Neural crest cell (in vitro differentiated cells): ENCODE measurements around the gene TLE2. TPM values are rescaled to one million over a fixed set of nuclear protein-coding genes. Genes with fewer than 3 reads are reported as not detected.
"Not testable (repeated sequence)": the region's sequence is repeated elsewhere in the genome, so short reads cannot be mapped to it uniquely, and the experiment has no call there.

ENCODE experiments used
- DNase-seq: peaks from one replicate; pipeline ENCODE4 v3.0.0; 2021; ENCODE audit warnings: low read depth, mixed read lengths, low spot score
- H3K27ac Mint-ChIP-seq: one replicate; pipeline ENCODE4 v1.8.0; 2021; ENCODE audit warnings: mild to moderate bottlenecking, mixed read lengths; ENCODE audit not compliant: unreplicated experiment
- H3K27me3 Mint-ChIP-seq: 2 replicates; pipeline ENCODE4 v1.8.0; 2021; ENCODE audit warnings: low read depth, mild to moderate bottlenecking, mixed read lengths
- H3K36me3 Mint-ChIP-seq: 2 replicates; pipeline ENCODE4 v1.8.0; 2021; ENCODE audit warnings: low read depth, mild to moderate bottlenecking, mixed read lengths
- H3K4me1 Mint-ChIP-seq: 2 replicates; pipeline ENCODE4 v1.8.0; 2021; ENCODE audit warnings: mixed read lengths
- H3K4me3 Mint-ChIP-seq: one replicate; pipeline ENCODE4 v1.8.0; 2021; ENCODE audit warnings: mild to moderate bottlenecking, mixed read lengths
- H3K9me3 Mint-ChIP-seq: 2 replicates; pipeline ENCODE4 v1.8.0; 2021; ENCODE audit warnings: mixed read lengths
- CTCF ChIP-seq: fragments of 200-600 bp; sonication (generic); conservative IDR thresholded peaks from 2 replicates; pipeline ENCODE4 v1.5.0; 2021; ENCODE audit warnings: antibody characterized with exemption, mild to moderate bottlenecking
- total RNA-seq: library from RNA; stranded (reverse); gene quantifications from 2 replicates; pipeline ENCODE4 v1.2.1, GENCODE V29; 2021

The TLE2 gene
- total RNA-seq, 1 donor from 2014 or later = 1.4 TPM

DNA sequence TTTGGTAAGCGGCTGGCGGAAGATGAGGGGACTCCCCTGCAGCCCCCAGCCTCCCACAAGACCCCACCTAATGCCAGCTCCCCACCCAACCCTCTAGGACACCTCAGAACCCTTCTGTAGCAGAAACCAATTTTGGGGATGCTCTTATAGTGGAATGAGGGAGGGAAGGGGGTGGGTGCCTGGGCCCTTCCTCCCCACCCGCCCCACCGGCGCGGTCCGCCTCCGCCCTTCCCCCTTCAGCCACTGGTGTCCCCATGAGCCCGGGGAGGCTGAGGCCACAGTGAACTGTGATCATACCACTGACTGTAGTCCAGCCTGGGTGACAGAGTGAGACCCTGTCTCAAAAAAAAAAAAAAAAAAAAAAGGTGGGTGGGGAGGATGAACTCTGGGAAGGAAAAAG, 35.5 kb downstream of the TLE2 start:
- H3K27me3 Mint-ChIP-seq = peaks cover 57% of the 10 kb centered on the region
- no peak for TF ChIP-seq CTCF
- no peak overlapping the region for H3K27ac Mint-ChIP-seq
- no peaks in the 10 kb centered on the region for H3K9me3 Mint-ChIP-seq
- no peak for DNase-seq
- H3K36me3 Mint-ChIP-seq = no peaks in the 10 kb centered on the region
- H3K4me1 Mint-ChIP-seq = no peaks in the 10 kb centered on the region
- no peak overlapping the region for H3K4me3 Mint-ChIP-seq

GRCh38 chr19:2992958-2993357, 36.1 kb downstream of the TLE2 start:
- Mint-ChIP-seq H3K4me1 (no peaks in the 10 kb centered on the region), H3K27ac (no peak overlapping the region), H3K9me3 (no peaks in the 10 kb centered on the region), H3K36me3 (no peaks in the 10 kb centered on the region), H3K4me3 (no peak overlapping the region), H3K27me3 (peaks cover 58% of the 10 kb centered on the region)
- TF ChIP-seq CTCF = no peak
- DNase-seq = no peak

DNA sequence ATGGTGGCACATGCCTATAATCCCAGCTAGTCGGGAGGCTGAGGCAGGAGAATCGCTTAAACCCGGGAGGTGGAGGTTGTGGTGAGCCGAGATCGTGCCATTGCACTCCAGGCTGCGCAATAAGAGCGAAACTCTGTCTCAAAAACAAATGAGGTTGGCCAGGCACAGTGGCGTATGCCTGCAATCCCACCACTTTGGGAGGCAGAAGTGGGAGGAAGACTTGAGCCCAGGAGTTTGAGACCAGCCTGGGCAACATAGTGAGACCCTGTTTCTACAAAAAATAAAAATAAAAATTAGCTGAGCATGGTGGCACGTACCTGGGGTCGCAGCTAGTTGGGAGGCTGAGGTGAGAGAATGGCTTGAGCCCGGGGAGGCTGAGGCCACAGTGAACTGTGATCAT, 36.7 kb downstream of the TLE2 start:
- H3K36me3 Mint-ChIP-seq, DNase-seq, H3K4me3 Mint-ChIP-seq, H3K27ac Mint-ChIP-seq, H3K9me3 Mint-ChIP-seq, H3K4me1 Mint-ChIP-seq: not testable (repeated sequence)
- peaks cover 56% of the 10 kb centered on the region for H3K27me3 Mint-ChIP-seq

DNA sequence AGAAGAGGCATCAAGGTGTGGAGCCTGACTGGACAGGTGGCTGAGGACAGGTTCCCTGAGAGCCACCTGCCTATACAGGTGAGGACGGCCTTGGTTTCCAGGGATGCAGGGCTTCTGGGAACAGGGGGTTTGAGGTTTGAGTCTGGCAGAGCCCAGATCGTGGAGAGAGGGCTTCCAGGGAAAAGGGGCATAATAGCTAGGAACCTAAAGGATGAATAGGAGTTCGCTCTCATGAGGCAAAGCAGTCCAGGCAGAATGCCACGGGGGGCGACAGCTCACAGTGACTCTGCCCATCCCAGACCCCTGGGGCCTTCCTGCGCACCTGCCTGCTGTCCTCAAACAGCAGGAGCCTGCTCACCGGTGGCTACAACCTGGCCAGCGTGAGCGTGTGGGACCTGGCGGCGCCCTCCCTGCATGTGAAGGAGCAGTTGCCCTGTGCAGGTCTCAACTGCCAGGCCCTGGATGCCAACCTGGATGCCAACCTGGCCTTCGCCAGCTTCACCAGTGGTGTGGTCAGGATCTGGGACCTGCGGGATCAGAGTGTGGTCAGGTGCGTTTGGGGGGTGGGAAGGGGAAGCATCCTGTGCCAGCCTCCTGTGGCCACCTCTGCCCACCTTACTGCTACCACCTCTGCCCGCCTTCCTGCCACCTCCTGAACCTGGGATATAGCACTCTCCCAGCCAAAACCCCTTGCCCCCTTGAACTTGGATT, 39.7 kb downstream of the TLE2 start:
- H3K36me3 Mint-ChIP-seq = no peaks in the 10 kb centered on the region
- DNase-seq = no peak

GRCh38 chr19:2988568-2988967, 40.5 kb downstream of the TLE2 start:
- no peaks in the 10 kb centered on the region for H3K9me3 Mint-ChIP-seq
- no peaks in the 10 kb centered on the region for H3K36me3 Mint-ChIP-seq
- H3K4me3 Mint-ChIP-seq = peak overlapping the region; percentile 29
- peaks cover 57% of the 10 kb centered on the region for H3K27me3 Mint-ChIP-seq
- TF ChIP-seq CTCF = no peak
- peaks cover 20% of the 10 kb centered on the region for H3K4me1 Mint-ChIP-seq
- DNase-seq = no peak
- H3K27ac Mint-ChIP-seq = no peak overlapping the region

More for the DNA sequence above, 39.7 kb downstream of the TLE2 start:
- H3K4me3 Mint-ChIP-seq = no peak overlapping the region
- no peak for TF ChIP-seq CTCF
- H3K4me1 Mint-ChIP-seq = peaks cover 15% of the 10 kb centered on the region
- H3K27ac Mint-ChIP-seq = no peak overlapping the region
- H3K27me3 Mint-ChIP-seq = peaks cover 54% of the 10 kb centered on the region
- H3K9me3 Mint-ChIP-seq = no peaks in the 10 kb centered on the region

DNA sequence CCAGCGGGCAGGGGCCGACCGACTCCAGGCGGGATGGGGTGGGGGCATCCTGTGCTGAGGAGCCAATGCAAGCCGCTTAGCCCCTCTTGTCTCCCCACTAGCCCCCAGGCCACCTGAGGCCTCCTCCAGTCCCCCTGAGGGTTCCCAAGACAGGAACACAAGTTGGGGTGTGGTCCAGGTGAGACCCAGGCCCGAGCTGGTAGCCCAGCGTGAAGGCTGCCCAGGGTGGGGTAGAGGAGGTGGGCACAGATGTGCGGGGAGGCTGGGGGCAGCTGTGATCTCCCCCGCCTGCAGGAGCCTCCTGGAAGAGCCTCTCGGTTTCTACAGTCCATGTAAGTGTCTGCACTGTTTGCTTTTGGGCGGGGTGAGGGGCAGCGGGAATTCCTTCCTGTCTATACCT, 41.3 kb downstream of the TLE2 start:
- peaks cover 27% of the 10 kb centered on the region for H3K4me1 Mint-ChIP-seq
- TF ChIP-seq CTCF = no peak
- H3K36me3 Mint-ChIP-seq = no peaks in the 10 kb centered on the region
- H3K4me3 Mint-ChIP-seq = no peak overlapping the region
- H3K27me3 Mint-ChIP-seq = peaks cover 59% of the 10 kb centered on the region
- no peaks in the 10 kb centered on the region for H3K9me3 Mint-ChIP-seq
- no peak overlapping the region for H3K27ac Mint-ChIP-seq
- DNase-seq = no peak
